A549 (cell line): Measurements from ENCODE around the gene IPO5. TPM values are rescaled to one million over a fixed set of nuclear protein-coding genes. Genes with fewer than 3 reads are reported as not detected.

ENCODE experiments used
- ATAC-seq, 2 experiments: fragments of 200-7000 bp in 1 of 2; fragments of >200 bp in 1 of 2; cut with Nextera tagmentation in 1 of 2; cut with Tn5 transposase in 1 of 2; 3 replicates each; pipeline versions ENCODE4 v1.8.0 to v1.9.1; 2018 to 2020; ENCODE audit warnings: mild to moderate bottlenecking in 1 of 2, moderate library complexity in 1 of 2
- CTCF ChIA-PET: fragments of 300-600 bp; sonication (Branson Sonifier 250); formaldehyde crosslinking; extraction: SDS; loops from one replicate; lab custom pipeline; 2021; ENCODE audit warnings: antibody characterized with exemption, inconsistent platforms; lab: Yijun Ruan, JAX
- POLR2A ChIA-PET: fragments of 350-600 bp; formaldehyde crosslinking; extraction: SDS; loops from one replicate; lab custom pipeline; 2021; ENCODE audit warnings: antibody characterized with exemption, inconsistent platforms; lab: Yijun Ruan, JAX
- DNase-seq, 2 experiments: peaks; one replicate each; pipeline versions ENCODE4 v3.0.0 to v3.0.0-alpha.2; 2011 to 2016; ENCODE audit warnings: low read depth in 1 of 2, low spot score in 1 of 2
- FAIRE-seq: peaks from 2 replicates; lab custom pipeline; 2011; peaks lifted over from hg19 to GRCh38; lab: Jason Lieb, UNC
- H3K27ac ChIP-seq, 2 experiments: fragments of >200 bp; sonication (Bioruptor Twin); formaldehyde crosslinking; 3 replicates each; pipeline ENCODE4 v1.5.1; 2016 to 2017
- H3K4me1 ChIP-seq: fragments of >200 bp; sonication (Bioruptor Twin); formaldehyde crosslinking; 3 replicates; pipeline ENCODE4 v1.6.1; 2016
- H3K4me2 ChIP-seq: fragments of >200 bp; sonication (Bioruptor Twin); formaldehyde crosslinking; 3 replicates; pipeline ENCODE4 v1.6.1; 2016
- H3K4me3 ChIP-seq: fragments of >200 bp; sonication (Bioruptor Twin); formaldehyde crosslinking; 3 replicates; pipeline ENCODE4 v1.5.1; 2016
- H3K9me3 ChIP-seq: fragments of >200 bp; sonication (Bioruptor Twin); formaldehyde crosslinking; 3 replicates; pipeline ENCODE4 v1.6.1; 2016
- BHLHE40 ChIP-seq: IDR thresholded peaks from 2 replicates; pipeline ENCODE4 v1.6.1; 2012; ENCODE audit warnings: low read depth, low read length, inconsistent platforms
- CBX2 ChIP-seq: fragments of 200-600 bp; sonication (generic); IDR thresholded peaks from 2 replicates; pipeline ENCODE4 v1.6.1; 2016; ENCODE audit warnings: low read depth, mild to moderate bottlenecking, borderline replicate concordance
- CBX8 ChIP-seq: fragments of 200-600 bp; sonication (generic); IDR thresholded peaks from 2 replicates; pipeline ENCODE4 v1.6.1; 2016
- EP300 ChIP-seq, 2 experiments: fragments of >200 bp; sonication (Bioruptor Twin); formaldehyde crosslinking; IDR thresholded peaks; 2 replicates in 1 of 2; 3 replicates in 1 of 2; pipeline ENCODE4 v1.6.1; 2016 to 2017
- ESRRA ChIP-seq: fragments of 150-350 bp; IDR thresholded peaks from 2 replicates; pipeline ENCODE4 v1.6.1; 2014; ENCODE audit warnings: mild to moderate bottlenecking, low read length, borderline replicate concordance
- FOXS1 ChIP-seq: fragments of 250-450 bp; sonication (Bioruptor Pico); IDR thresholded peaks from 2 replicates; pipeline ENCODE4 v1.5.0; 2020; ENCODE audit warnings: mild to moderate bottlenecking, moderate library complexity
- GATA3 ChIP-seq: IDR thresholded peaks from 2 replicates; pipeline ENCODE4 v1.6.1; 2012; ENCODE audit warnings: borderline replicate concordance
- HOXB5 ChIP-seq: fragments of 250-450 bp; sonication (Bioruptor Pico); IDR thresholded peaks from 2 replicates; pipeline ENCODE4 v1.5.0; 2020; ENCODE audit warnings: mild to moderate bottlenecking, moderate library complexity
- MAZ ChIP-seq: fragments of 150-350 bp; IDR thresholded peaks from 2 replicates; pipeline ENCODE4 v1.6.1; 2014; ENCODE audit warnings: antibody characterized with exemption, low read depth, low read length, borderline replicate concordance
- NPAS2 ChIP-seq: fragments of 250-450 bp; sonication (Bioruptor Pico); IDR thresholded peaks from 2 replicates; pipeline ENCODE4 v1.8.0; 2022; ENCODE audit warnings: mild to moderate bottlenecking, moderate library complexity, borderline replicate concordance
- NR3C1 ChIP-seq: fragments of >200 bp; sonication (Bioruptor Twin); formaldehyde crosslinking; IDR thresholded peaks from 3 replicates; pipeline ENCODE4 v1.6.1; 2017
- RCOR1 ChIP-seq: fragments of 150-350 bp; IDR thresholded peaks from 2 replicates; pipeline ENCODE4 v1.6.1; 2014; ENCODE audit warnings: antibody characterized with exemption, low read length, low read depth
- RNF2 ChIP-seq: fragments of 200-600 bp; sonication (generic); IDR thresholded peaks from 2 replicates; pipeline ENCODE4 v1.6.1; 2016; ENCODE audit warnings: low read depth, mild to moderate bottlenecking, antibody characterized with exemption, moderate library complexity, borderline replicate concordance
- TP53 ChIP-seq: fragments of 250-450 bp; sonication (Bioruptor Pico); IDR thresholded peaks from 2 replicates; pipeline ENCODE4 v1.5.0; 2021; ENCODE audit warnings: mild to moderate bottlenecking, moderate library complexity
- WGBS: methylation state at CpG from one replicate; pipeline ENCODE4 v1.1.6; 2017; ENCODE audit errors: missing lambda C conversion rate; 5-methylcytosine and 5-hydroxymethylcytosine counted together
- polyA plus RNA-seq, 4 experiments: library from polyadenylated mRNA; depleted of rRNA in 3 of 4; stranded (reverse); fragments of >200 nt; fragmentation: RNase III in 1 of 4; extraction: RNeasy Plus Mini Kit Qiagen cat#74134 plus additional on column Dnase treatment in 1 of 4; gene quantifications; 2 replicates in 3 of 4; 3 replicates in 1 of 4; pipeline ENCODE4 v1.2.3, GENCODE V29; 2011 to 2017
- TF ChIP-seq, protein P1 (sequence below): fragments of >200 bp; sonication (Bioruptor Twin); formaldehyde crosslinking; IDR thresholded peaks from 2 replicates; pipeline ENCODE4 v1.6.1; 2016
- TF ChIP-seq, protein P2 (sequence below): fragments of 250-450 bp; sonication (Bioruptor Pico); IDR thresholded peaks from 2 replicates; pipeline ENCODE4 v1.5.0; 2020; ENCODE audit warnings: low read depth, mild to moderate bottlenecking, moderate library complexity
- TF ChIP-seq, protein P3 (sequence below): IDR thresholded peaks from 2 replicates; pipeline ENCODE4 v1.6.1; 2012; ENCODE audit warnings: low read depth, borderline replicate concordance

The IPO5 gene
- polyA plus RNA-seq, 2 of the 4 experiments (the other 2 are of a cell fraction): 98.4 to 166 TPM

DNA sequence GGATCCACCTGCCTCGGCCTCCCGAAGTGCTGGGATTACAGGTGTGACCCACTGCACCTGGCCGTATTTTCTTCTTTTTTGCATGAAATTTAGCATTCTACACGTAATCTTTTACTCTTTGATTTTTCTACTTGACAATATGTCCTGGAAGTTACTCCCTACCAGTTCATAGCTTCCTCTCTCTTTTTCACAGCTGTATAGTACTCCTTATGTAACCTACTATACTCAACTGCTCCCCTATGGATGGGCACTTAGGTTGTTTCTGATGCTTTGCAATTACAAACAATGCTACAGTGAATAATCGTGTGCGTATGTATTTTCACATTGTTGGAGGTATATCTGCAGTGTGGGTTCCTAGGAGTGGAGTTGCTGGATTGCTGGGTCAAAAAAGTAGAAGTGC, 98.9 kb downstream of the IPO5 start:
- H3K9me3 ChIP-seq: no peaks in the 10 kb centered on the region; the same call in 2 of the 3 replicates
- 64% methylated on average over 6 of the region's 6 CpGs for WGBS
- no peak for DNase-seq
- no peak overlapping the region for H3K4me2 ChIP-seq
- ChIA-PET CTCF (no interaction called here), POLR2A (no interaction called here)
- peaks cover 8% of the 10 kb centered on the region; the same call in 2 of the 3 replicates for H3K4me1 ChIP-seq
- ATAC-seq: no peak
- no peak overlapping the region for H3K4me3 ChIP-seq
- FAIRE-seq: no peak
- TF ChIP-seq, protein P1, sequence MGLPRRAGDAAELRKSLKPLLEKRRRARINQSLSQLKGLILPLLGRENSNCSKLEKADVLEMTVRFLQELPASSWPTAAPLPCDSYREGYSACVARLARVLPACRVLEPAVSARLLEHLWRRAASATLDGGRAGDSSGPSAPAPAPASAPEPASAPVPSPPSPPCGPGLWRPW: no peak
- TF ChIP-seq MAZ: no peak
- TF ChIP-seq CBX8: no peak
- no peak for TF ChIP-seq ESRRA
- TF ChIP-seq FOXS1 (CRISPR knock-in tag): no peak
- TF ChIP-seq RCOR1: no peak
- TF ChIP-seq, protein P2, sequence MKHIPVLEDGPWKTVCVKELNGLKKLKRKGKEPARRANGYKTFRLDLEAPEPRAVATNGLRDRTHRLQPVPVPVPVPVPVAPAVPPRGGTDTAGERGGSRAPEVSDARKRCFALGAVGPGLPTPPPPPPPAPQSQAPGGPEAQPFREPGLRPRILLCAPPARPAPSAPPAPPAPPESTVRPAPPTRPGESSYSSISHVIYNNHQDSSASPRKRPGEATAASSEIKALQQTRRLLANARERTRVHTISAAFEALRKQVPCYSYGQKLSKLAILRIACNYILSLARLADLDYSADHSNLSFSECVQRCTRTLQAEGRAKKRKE: no peak
- TF ChIP-seq HOXB5 (CRISPR knock-in tag): no peak
- TF ChIP-seq EP300 (IDR thresholded peaks at IDR 0.05): no peak
- TF ChIP-seq, protein P3, sequence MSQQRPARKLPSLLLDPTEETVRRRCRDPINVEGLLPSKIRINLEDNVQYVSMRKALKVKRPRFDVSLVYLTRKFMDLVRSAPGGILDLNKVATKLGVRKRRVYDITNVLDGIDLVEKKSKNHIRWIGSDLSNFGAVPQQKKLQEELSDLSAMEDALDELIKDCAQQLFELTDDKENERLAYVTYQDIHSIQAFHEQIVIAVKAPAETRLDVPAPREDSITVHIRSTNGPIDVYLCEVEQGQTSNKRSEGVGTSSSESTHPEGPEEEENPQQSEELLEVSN: no peak
- no peak for TF ChIP-seq GATA3
- TF ChIP-seq TP53 (CRISPR knock-in tag): no peak
- H3K27ac ChIP-seq: no peak overlapping the region

DNA sequence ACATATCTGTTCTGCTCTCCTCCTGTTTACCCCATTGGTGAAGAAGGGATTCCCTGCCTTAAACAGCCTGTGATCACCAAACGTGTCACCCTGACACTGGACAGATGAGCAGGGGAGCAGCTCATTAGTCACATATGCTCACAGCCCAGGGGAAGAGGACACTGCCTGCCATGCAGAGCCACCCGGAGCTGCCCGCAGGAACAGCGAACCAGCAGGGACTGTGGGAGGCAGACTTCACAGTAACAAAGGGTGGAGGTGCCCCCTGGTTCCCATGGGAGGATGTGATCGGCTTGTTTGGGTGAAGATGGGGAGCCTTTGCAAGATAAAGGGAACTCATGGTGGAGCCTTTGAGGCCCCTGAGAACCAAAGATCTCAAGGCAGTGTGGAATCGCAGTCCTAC, 100.8 kb downstream of the IPO5 start:
- Histone ChIP-seq H3K4me1 (peaks cover 8% of the 10 kb centered on the region; the same call in 2 of the 3 replicates), H3K4me2 (no peak overlapping the region), H3K9me3 (no peaks in the 10 kb centered on the region; the same call in 2 of the 3 replicates), H3K27ac (no peak overlapping the region), H3K4me3 (no peak overlapping the region)
- WGBS: 72% methylated on average over 6 of the region's 6 CpGs
- DNase-seq (no peak), ATAC-seq (no peak), FAIRE-seq (no peak)
- CTCF ChIA-PET: no interaction called here
- TF ChIP-seq MAZ: no peak
- POLR2A ChIA-PET: no interaction called here

DNA sequence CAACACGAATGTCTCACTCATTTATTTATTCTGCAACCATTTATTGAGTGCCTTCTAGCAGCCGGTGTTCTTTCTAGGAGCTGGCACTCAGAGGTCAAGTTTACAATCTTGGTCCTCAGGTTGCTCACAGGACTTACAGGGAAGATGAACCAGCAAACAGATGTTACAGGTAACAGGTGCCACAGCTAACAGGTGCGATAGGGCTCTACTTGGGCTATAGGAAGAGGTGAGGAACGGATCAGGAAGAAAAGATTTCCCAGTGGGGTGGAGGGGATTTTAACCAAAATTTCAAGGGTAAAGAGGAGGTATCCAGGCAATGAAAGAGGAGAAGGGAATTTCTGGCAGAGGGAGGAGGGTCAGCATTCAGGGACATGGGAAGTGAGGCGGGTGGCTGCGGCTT, 102.1 kb downstream of the IPO5 start:
- no peak for DNase-seq
- H3K27ac ChIP-seq: no peak overlapping the region
- TF ChIP-seq CBX2 (no peak), RNF2 (no peak), NPAS2 (CRISPR knock-in tag) (no peak), NR3C1 (no peak)
- TF ChIP-seq, protein P3: no peak
- no peak for ATAC-seq
- no peak overlapping the region for H3K4me2 ChIP-seq
- H3K4me1 ChIP-seq: no peaks in the 10 kb centered on the region
- FAIRE-seq: no peak
- ChIA-PET POLR2A (no interaction called here), CTCF (no interaction called here)
- 58% methylated on average over 6 of the region's 6 CpGs for WGBS
- no peak overlapping the region for H3K4me3 ChIP-seq
- no peaks in the 10 kb centered on the region; the same call in 2 of the 3 replicates for H3K9me3 ChIP-seq

DNA sequence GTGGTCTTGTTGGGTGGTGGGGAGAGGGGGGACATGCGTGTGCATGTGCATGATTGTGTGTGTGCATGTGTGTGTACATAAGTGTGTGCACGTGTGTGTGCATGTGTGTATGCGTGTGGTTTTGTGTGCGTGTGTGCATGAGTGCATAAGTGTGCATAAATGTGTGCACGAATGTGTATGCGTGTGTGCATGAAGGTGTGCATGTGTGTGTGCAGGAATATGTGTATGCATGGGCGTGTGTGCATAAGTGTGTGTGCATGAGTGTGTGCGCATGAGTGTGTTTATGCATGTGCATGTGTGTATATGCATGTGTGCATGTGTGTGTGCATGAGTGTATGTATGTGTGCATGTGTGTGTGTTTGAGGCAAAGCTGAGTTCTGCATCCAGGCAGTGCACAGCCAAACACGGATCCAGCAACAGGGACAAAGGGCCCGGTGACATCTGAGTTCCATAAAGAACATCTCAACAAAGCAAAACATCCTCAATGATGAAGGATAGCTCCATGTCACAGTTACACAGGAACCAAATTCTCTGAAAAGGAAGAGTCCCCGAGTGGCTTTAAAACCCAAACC, 103.5 kb downstream of the IPO5 start:
- H3K4me1 ChIP-seq: no peaks in the 10 kb centered on the region
- WGBS: 59% methylated on average over 11 of the region's 11 CpGs
- POLR2A ChIA-PET: interaction anchor here (0.5 kb wide), 1 partner anchor 75 kb away, joined by 3 read pairs; no protein-coding TSS in a partner anchor
- TF ChIP-seq TP53 (CRISPR knock-in tag) (no peak), BHLHE40 (no peak), HOXB5 (CRISPR knock-in tag) (no peak)
- TF ChIP-seq, all 56 proteins: peak for 0
- CTCF ChIA-PET: no interaction called here
- no peak overlapping the region for H3K4me3 ChIP-seq
- FAIRE-seq (no peak), DNase-seq (no peak), ATAC-seq (no peak)
- no peak overlapping the region for H3K4me2 ChIP-seq
- H3K27ac ChIP-seq: no peak overlapping the region
- no peaks in the 10 kb centered on the region; the same call in 2 of the 3 replicates for H3K9me3 ChIP-seq
